HG03558 (cell line): ENCODE data around the gene PALLD.
"Not testable (repeated sequence)": the region's sequence is repeated elsewhere in the genome, so short reads cannot be mapped to it uniquely, and the experiment has no call there.

Source experiments
- ATAC-seq: cut with Tn5 transposase; IDR thresholded peaks from one replicate; pipeline ENCODE4 v1.9.1; 2021; ENCODE audit warnings: moderate number of reproducible peaks; ENCODE audit not compliant: unreplicated experiment; ENCODE audit errors: extremely low read depth

The PALLD gene

GRCh38 chr4:168717847-168718246 lies 221.0 kb downstream of the PALLD start:
- ATAC-seq, result no peak

GRCh38 chr4:168719725-168720124 lies 222.9 kb downstream of the PALLD start:
- ATAC-seq, result no peak

GRCh38 chr4:168720396-168720900 lies 223.6 kb downstream of the PALLD start:
- ATAC-seq, result no peak

- no peak for ATAC-seq
Observed at GRCh38 chr4:168722391-168722790, 225.5 kb downstream of the PALLD start.

- no peak for ATAC-seq
Observed at GRCh38 chr4:168723020-168723419, 226.2 kb downstream of the PALLD start.

- ATAC-seq, result no peak
Observed at GRCh38 chr4:168723569-168723968, 226.7 kb downstream of the PALLD start.

GRCh38 chr4:168724243-168724642 lies 227.4 kb downstream of the PALLD start:
- no peak for ATAC-seq

- ATAC-seq, result no peak
Observed at GRCh38 chr4:168724686-168725411, 228.0 kb downstream of the PALLD start.

GRCh38 chr4:168725930-168726329 lies 229.1 kb downstream of the PALLD start:
- ATAC-seq, result no peak

- not testable (repeated sequence) for ATAC-seq
Observed at GRCh38 chr4:168727181-168727580, 230.3 kb downstream of the PALLD start.

- ATAC-seq, result no peak
Observed at GRCh38 chr4:168731006-168731636, 234.3 kb downstream of the PALLD start.

GRCh38 chr4:168731706-168732414 lies 235.0 kb downstream of the PALLD start:
- no peak for ATAC-seq

- no peak for ATAC-seq
Observed at GRCh38 chr4:168732714-168733113, 235.9 kb downstream of the PALLD start.

GRCh38 chr4:168734703-168735678 lies 238.1 kb downstream of the PALLD start:
- ATAC-seq, result no peak

- no peak for ATAC-seq
Observed at GRCh38 chr4:168735735-168736134, 238.9 kb downstream of the PALLD start.

GRCh38 chr4:168736860-168737805 lies 240.3 kb downstream of the PALLD start:
- ATAC-seq, result no peak

- ATAC-seq, result no peak
Observed at GRCh38 chr4:168737806-168738172, 240.9 kb downstream of the PALLD start.

- ATAC-seq, result no peak
Observed at GRCh38 chr4:168739886-168740285, 243.0 kb downstream of the PALLD start.

- ATAC-seq, result no peak
Observed at GRCh38 chr4:168740691-168741090, 243.8 kb downstream of the PALLD start.
